Putamen (tissue), 1 donor: ENCODE data around the gene STK36.
A peak's percentile ranks its signal among the peaks of the same experiment; 100 is the strongest.

Experiments
- DNase-seq: peaks from one replicate; pipeline ENCODE4 v3.0.0-alpha.2; 2016; ENCODE audit warnings: low spot score

The STK36 gene

DNA sequence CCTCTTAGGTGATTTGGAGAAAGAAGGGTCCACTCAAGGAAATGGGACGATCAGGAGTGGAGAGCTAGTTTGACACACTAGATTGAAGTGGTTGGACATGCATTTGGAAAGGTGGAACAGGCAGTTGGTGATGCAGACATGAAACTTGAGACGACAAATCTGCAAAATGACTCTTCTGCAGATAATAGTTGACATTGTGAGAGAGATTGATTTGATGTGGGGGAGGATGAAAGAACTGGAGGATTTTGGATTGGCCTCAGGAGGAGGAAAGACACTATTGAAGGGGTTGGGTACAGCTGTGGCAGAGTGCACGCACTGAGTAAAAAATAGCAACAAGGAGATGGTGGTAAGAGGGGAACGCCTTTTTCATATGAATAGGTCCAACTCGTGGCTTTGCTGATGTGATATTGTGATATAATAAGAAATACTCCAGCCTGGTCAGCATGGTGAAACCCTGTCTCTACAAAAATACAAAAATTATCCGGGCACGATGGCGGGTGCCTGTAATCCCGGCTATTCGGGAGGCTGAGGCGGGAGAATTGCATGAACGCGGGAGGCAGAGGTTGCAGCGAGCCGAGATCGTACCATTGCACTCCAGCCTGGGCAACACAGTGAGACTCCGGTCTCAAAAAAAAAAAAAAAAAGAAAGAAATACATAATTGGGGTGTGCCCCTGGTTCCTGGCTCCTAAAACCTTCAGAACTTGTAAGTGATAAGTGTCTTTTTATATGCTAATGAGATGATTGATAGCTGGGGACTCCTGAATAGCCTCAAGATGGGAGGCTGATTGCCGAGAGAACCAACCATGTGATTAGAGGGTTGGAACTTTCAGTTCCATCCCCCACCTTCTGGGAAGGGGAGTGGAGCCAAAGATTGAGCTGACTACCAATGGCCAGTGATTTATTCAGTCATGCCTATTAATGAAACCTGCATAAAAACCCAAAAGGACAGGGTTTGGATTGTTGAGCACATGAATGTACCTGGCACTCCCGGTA is 48.5 kb downstream of the STK36 start:
- peak; percentile 66 for DNase-seq

DNA sequence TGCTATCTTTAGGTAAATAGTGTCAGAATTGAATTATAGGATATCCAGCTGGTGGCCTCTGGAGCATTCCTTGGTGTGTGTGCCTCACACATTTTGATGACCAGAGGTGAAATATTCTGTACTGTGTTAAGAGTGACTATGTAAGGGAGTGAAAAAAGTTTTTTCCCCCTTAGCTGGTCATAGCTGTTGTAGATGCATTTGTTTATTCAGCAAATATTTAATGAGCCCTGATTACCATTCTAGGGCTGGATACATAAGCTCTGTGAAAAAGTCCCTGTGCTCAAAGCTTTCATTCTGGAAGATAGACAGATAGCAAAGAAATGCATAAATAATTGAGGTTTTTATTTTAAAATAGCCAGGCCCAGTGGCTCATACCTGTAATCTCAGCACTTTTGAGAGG is 49.6 kb downstream of the STK36 start:
- DNase-seq: no peak

DNA sequence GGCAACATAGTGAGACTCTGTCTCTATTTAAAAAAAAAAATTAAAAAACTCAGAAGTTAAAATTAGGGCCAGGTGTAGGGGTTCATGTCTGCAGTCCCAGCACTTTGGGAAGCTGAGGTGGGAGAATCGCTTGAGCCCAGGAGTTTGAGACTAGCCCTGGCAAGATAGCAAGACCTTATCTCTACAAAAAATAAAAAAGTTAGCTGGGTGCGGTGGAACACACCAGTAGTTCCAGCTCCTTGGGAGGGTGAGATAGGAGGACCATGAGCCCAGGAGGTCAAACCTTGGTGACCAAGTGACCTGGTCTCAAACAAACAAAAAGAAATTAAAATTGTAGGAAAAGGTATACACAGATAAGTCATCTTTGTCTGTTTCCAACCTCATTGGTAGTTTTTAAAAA is 50.0 kb downstream of the STK36 start:
- DNase-seq: no peak

DNA sequence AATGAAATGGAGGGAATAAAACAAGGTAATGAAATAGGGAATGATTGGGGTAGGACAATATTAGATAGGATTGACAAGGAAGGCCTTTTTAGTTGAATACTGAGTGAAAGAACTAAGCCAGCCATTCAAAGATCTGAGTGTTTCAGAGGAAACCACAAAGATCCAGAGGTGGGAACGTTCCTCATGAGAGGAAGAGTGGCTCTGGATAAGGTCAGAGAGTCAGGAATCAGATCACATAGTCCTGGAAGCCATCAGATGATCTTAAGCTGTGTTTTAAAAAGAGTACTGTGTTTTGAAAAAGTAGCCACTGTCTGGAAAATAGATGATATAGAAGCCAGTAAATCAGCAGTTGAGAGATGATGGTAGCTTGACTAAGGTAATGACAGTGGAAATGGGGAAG is 50.5 kb downstream of the STK36 start:
- DNase-seq: no peak

DNA sequence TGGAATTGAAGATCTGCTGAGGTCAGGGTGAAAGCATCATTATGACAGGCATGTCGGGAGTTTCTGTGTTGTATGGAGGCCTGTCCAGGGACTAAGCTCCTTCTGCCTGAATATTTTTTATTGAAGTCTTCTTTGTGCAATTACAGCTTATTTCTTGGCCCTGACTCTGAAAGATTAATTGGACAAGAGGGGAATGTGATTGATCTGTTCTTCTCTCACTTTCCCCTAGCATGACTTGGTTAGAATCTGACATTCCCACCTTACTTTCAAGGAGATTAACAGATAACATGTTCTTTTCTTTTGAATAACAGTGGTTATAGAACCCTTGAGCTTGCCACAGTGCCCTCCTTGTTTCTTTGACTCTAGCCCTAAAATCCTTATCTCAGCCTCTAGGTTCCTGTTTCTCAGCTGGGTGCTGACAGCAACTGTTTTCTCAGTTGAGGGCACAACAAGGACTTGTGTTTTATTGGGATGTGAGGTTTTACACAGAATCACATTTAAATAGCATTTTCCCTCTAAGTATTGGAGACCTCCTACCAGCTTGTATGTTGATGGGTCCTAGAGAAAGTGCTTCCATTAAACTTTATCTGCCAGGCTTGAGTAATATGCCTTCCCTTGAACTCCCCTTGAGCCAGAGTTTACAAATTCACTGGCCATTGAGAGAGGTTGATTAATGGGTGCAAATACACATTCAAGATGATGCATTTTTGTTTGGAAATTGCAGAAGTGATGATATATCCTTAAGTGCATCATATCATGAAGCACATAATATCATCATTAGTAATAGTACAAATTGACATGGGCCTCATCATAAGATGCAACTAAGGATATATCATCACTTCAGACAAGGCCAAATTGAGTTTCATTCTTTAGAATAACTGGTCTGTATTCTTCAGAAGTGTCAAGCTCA is 51.2 kb downstream of the STK36 start:
- no peak for DNase-seq

DNA sequence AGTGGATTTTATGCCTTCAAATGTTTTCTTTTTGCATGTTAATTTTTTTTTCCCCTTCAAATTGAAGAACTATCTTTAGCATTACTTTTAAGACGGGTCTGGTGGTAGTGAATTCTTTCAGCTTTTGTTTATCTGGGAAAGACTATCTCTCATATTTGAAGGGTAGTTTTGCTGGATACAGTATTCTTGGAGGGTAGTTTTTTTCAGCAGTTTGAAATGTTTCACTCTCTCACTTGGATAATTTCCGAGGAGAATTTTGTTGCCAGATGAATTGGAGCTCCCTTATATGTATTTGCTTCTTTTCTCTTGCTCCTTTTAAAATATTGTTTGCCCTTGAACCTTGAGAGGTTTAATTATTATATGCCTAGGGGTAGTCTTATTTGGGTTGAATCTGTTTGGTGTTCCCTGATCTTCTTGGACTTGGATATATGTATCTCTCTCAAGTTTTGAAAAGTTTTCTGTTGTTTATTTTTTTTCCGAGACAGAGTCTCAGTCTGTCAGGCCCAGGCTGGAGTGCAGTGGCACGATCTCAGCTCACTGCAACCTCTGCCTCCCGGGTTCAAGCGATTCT is 54.2 kb downstream of the STK36 start:
- DNase-seq: no peak

DNA sequence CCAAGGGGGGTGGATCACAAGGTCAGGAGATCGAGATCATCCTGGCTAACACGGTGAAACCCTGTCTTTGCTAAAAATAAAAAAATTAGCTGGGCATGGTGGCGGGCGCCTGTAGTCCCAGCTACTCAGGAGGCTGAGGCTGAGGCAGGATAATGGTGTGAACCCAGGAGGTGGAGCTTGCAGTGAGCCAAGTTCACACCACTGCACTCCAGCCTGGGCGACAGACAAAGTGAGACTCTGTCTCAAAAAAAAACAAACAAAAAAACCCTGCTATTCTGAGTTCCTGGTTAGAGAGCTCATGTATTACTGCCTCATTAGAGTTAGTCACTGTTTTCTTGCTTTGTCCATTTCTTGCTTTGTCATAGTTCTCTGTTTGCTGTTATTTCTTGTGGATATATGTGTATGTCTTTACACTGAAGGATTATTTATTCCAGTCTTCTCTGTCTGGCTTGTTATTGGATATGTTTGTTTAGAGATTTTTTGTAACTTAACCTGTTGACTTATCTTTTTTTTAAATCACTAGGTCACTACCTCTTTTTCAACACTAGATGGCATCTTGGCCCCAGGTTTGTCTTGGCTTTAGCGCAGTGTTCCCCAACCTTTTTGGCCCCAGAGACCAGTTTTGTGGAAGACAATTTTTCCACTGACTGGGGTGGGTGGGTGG is 55.7 kb downstream of the STK36 start:
- DNase-seq: no peak

DNA sequence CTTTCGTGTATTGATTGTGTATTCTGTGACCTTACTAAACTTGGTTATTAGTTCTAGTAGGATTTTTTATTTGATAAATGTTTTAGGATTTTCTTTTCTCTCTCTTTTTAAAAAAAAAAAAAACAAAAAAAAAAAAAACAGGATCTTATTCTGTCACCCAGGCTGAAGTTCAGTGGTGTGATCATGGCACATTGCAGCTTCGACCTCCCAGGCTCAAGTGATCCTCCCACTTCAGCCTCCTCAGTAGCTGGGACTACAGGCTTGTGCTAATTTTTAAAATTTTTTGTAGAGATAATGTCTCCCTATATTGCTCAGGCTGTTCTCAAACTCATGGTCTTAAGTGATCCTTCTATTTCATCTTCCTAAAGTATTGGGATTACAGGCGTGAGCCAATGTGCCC is 57.8 kb downstream of the STK36 start:
- DNase-seq: no peak

DNA sequence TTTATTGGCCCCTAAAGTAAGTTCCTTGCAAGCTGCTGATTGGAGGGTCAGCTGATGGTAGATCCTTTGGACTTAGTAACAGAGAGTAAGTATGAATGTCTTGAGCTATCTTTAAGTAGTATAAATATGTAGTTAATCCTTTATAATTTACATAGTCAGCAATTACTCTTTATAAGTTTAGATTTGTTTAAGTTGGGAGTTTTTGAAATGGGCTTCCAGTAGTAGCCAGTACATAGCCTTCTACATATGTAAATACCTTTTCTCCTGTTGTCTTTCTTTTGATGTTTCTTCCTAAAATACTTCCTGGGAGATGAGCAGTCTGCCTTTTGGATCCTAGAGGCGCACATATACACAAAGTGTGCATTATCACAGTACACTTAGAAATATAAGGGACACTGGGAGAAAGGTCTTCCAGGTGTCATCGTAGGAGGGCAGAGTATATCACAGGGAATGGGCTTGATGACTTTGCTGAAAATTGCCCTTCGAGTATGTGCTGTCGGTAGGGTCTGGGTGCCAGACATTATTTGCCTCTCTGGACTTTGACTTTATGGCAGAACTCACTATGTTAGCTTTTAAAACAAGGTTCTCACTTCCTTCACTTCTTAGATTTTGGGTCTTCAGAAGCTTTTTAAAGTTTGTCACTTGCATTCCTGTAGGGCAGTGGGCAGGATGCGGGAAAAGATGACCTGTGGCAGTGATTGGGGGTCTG is 60.3 kb downstream of the STK36 start:
- DNase-seq: no peak

DNA sequence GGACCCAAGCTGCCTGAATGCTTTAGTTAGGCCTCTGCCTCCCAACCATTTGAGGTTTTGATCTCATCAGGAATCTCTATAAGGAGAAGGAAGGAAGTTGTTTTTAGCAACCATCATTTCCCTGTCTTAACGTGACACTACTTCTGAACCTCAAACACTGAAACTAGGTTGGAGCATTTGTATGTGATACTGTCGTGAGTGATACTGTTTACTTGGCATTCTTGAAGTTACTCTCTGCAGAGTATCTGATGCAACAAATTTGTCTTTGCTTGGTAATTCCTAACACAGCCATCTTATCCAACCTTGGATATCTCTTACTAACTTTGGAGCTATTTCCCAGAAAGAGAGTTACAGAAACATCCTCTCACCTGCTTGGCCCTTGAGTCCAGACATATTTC is 60.9 kb downstream of the STK36 start:
- no peak for DNase-seq

DNA sequence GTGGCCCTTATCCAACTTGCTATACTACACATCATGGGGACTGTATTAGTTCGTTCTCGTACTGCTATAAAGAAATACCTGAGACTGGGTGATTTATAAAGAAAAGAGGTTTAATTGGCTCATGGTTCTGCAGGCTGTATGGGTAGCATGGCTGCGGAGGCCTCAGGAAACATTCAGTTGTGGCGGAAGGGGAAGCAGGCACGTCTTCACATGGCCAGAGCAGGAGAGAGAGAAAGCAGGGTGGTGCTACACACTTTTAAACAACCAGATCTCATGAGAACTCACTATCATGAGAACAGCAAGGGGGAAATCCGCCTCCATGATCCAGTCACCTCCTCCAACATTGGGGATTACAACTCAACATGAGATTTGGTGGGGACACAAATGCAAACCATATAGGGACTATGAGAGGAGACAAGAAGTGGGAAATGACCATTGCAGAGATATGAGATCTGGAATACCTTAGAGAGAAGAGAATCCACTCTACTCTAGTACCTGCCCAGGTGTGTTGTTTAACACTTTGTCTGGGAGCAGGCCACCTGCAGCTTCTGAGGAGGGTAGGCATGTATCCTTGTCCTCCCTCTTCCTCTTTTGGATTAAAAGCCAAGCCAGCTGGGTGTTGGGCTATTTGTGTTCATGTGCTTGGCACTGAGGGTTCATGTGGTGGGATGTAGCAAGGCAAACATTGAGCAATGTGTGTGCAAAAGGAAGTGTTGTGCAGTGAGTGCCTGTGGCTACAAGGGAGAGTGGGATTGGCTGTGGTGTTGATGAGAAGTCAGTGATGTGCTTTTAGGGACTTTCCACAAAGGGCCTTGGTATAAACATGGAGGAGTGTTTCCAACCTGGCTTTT is 61.5 kb downstream of the STK36 start:
- no peak for DNase-seq

DNA sequence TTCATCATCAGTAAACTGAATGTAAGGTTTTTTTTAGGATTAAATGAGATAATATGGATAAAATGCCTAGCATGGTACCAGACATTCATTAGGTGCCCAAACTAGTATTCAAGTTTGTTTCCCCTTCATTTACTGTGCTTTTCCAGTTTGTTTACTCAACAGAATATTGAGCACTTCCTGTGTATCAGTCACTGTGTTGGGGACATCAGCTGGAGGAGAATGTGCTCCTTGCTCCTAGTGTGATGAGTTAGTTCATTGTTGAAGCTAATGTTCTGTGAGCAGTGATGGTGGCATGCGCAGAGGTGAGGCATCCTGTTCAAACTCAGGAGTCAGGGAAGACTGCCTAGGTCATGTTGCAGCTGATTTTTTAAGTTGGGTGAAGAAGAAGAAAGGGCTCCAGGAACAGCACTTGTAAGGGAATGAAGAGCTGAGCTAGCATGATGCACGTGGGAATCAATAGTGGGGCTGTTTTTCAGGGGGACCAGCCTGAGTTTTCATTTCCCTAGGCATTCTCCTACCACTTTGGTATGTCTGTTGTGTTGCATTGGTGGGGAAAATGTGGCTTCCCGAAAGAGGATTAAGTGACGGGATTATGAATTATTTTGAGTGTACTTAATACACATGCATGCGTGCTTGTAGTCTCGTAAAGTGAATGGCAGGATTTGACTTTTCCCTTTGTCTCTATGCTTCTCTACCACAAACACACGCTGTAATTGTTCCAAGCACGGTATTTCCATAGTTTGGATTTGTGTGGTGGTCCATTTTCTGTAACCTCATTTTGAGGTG is 62.5 kb downstream of the STK36 start:
- DNase-seq: no peak

DNA sequence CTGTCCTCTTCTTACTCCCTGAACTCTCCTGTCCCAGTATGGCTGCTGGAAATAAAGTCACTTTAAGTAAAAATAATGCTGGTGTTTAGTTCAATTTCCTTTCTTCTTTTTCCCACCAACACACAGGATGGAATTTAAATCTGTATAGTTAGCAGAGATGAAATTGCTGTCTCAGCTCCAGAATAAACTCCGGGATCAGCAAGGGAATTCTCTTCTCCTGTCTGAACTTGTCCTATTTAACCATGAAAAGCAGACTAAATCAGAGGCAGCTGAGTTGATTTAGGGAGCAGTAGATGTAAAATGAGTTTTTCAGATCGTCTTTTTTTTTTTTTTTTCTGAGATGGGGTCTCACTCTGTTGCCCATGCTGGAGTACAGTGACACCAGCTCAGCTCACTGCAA is 64.6 kb downstream of the STK36 start:
- no peak for DNase-seq

DNA sequence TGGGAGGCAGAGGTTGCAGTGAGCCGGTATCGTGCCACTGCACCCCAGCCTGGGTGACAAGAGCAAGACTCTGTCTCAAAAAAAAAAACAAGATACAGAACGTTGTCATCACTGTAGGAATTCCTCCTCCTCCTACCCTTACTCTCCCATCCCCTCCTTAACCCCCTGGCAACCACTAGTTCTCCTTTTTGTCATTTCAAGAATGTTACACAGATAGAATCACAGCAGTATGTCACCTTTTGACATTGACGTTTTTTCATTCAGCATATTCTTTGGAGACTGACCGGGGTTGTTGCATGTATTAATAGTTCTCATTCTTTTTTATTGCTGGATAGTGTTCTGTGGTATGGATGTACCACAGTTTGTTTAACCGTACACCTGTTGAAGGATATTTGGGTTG is 71.2 kb downstream of the STK36 start:
- no peak for DNase-seq

DNA sequence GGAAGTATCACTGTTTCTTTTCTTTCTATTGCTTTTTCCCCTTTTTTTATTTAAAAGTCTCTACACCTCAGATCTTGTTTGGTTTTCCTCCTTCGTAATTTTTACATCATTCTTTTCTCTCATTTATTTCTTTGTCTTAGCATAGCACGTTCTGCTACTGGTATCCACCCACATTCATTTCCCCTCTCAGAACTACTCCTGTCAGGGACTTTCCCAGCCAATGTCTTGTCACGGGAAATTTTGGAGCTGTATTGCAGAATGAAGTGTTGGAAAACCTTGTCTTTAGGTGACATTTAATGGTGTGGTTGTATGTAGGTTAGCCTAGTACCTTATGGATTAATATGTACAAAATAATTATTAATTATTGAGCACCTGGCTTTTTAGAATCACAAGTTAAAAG is 72.7 kb downstream of the STK36 start:
- DNase-seq: no peak

DNA sequence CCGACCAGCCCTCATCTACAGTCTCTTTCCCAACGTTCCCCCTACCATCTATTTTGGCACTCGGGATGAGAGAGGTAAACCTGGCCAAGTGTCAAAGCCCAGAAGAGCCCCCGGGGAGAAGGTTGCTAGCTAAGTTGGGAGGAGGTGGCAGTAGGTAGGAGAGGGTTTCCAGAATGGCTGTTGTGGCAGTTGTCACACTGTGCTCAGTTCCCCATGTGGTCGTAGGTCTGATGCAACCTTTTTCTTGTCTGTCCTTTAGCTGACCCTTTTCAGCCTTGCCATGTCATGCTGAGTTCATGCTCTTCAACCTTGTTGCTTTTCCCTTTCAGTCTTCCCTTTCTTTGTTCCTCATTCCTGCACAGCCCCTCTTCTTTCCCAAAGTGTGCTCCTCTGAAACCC is 73.3 kb downstream of the STK36 start:
- DNase-seq: no peak

DNA sequence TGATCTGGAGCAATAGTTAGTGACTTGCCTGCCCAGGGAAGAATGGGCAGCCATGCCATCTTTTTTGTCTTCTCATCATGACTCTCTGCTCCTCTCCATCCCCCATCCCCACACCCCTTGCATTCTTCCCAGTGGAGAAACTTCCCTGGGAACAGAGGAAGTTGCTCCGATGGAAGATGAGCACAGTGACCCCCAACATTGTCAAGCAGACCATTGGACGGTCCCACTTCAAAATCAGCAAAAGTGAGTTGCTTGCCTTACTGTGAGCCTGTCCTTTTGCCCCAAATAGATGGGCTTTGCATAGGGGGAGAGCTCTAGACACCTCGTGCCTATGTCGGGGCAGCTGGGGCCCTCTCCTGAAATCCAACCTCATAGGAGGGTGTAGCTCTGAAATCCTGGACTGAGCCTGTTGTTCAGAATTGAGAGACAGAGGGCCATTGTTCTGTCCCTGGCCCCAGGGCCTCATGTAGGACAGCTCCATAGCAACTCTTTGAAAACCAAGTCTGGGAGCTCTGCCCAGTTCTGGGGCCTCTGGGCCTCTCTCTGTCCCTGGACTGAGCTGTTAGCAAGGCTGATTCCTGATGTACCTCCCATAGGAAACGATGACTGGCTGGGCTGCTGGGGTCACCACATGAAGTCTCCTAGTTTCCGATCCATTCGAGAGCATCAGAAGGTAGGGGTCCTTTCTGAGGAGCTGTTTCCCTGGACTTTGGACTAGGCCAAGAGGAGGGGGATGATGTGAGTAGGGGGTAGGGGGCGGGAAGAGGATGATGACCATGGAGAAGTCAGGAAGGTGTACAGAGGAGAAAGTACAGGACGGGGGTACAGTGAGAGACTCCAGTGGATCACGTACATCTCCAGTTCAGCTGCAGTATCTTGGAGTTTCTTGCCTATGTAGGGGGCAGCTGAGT is 73.9 kb downstream of the STK36 start:
- DNase-seq: peak; percentile 99

DNA sequence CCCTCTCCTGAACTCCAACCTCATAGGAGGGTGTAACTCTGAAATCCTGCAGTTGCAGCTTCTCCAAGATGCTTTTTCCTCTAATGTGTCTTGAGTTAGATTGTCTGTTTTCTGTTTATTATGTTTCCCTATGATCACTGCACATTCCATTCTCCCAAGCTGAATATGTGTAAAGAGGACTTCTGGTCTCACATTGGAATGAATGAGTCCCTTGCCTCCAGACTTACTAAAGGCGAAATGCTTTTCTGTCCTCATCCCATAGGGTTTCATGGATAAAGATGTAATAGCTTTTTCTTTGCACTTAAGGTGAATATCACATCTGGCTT is 74.5 kb downstream of the STK36 start:
- DNase-seq: no peak

DNA sequence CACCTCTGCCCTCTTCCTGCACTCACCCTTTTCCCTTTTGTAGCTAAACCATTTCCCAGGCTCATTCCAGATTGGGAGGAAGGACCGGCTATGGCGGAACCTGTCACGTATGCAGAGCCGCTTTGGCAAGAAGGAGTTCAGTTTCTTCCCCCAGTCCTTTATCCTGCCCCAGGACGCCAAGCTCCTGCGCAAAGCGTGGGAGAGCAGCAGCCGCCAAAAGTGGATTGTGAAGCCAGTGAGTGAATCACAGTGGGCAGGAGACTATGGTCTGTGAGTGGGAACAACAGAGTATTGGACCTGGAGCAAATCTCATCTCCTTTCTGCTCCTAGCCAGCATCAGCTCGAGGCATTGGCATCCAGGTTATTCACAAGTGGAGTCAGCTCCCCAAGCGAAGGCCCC is 75.1 kb downstream of the STK36 start:
- no peak for DNase-seq
